GM21723 (cell line): ENCODE data around the gene KLK7.
"Not testable (repeated sequence)": the region's sequence is repeated elsewhere in the genome, so short reads cannot be mapped to it uniquely, and the experiment has no call there.

Source experiments
- ATAC-seq: cut with Tn5 transposase; IDR thresholded peaks from one replicate; pipeline ENCODE4 v1.9.1; 2021; ENCODE audit warnings: mild to moderate bottlenecking, moderate library complexity; ENCODE audit not compliant: unreplicated experiment

Gene KLK7

DNA sequence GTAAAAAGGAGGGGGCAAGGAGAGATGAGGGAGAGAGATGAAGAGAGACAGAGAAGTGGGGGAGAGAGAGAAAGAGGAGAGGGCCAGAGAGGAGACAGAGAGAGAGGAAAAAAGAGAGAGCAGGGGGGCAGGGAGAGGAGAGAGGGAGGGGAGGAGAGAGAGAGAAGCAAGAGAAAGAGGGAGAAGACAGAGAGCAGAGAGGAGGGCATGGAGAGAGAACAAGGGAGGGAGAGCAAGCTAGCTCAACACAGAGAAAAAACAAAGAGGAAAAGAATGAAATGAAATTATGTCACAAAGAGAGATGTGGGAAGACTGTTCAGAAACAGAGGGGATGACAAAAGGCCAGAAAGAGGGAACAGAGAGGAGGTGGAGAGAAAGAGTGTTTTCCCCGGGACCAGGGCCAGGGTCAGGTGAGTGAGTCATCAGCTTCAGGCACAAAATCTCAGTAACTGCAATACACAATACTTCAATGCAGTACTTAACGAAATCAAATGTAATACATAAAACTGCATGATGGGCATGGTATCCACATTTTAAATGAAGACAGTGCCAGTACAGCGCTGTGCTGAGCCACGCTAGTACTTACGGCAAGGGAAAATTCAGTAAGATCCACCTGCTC lies 4.8 kb downstream of the KLK7 start:
- ATAC-seq = no peak

DNA sequence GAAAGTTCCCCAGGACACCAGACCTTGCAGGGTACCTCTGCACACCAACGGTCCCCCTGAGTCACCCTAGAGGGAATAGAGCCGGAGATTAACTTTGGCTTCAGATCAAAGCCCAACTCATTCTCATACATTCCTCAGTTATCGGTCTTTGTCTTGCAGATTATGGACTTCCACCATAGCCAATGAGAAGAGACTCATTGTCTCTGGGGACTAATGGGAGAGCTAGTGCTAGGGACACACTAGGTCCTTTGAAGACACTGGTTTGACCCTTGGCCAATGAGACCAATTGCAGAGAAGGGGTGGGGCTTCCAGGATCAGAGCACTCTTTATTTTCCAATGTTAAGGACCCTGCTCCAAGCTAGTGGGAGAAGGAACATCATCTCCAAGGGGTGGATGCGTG lies 6.1 kb downstream of the KLK7 start:
- no peak for ATAC-seq

DNA sequence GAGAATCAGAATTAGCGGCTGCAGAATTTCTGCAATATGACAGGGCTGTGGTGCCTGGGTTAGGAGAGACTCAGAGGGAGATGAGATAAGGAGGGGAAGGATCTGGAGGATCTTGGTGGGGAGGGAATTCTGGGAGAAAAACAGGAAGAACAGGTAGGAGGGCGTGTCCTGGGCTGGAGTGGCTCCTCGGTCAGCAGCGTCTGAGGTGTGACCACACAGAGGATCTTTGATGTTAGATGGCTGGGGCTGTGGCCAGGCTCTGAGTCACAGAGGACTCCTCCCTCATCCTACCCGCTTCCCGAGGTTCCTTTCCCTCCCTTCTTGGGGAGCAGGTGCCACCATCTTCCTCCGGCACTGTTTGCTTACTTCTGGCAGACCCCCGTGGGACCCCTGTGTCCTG lies 8.0 kb downstream of the KLK7 start:
- no peak for ATAC-seq

DNA sequence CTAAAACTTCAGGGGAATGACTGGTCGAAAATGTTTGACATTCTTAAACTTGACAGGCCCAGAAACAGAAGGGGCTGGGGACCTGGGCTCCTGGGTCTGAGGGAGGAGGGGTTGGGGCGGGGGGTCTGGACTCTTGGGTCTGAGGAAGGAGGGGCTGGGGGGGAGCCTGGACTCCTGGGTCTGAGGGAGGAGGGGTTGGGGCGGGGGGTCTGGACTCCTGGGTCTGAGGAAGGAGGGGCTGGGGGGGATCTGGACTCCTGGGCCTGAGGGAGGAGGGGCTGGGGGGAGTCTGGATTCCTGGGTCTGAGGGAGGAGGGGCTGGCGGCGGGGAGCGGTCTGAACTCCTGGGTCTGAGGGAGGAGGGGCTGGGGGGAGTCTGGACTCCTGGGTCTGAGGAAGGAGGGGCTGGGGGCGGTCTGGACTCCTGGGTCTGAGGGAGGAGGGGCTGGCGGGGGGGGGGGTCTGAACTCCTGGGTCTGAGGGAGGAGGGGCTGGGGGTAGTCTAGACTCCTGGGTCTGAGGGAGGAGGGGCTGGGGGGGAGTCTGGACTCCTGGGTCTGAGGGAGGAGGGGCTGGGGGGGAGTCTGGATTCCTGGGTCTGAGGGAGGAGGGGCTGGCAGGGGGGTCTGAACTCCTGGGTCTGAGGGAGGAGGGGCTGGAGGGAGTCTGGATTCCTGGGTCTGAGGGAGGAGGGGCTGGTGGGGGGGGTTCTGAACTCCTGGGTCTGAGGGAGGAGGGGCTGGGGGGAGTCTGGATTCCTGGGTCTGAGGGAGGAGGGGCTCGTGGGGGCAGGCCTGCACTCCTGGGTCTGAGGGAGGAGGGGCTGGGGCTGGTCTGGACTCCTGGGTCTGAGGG lies 8.8 kb downstream of the KLK7 start:
- ATAC-seq = no peak

DNA sequence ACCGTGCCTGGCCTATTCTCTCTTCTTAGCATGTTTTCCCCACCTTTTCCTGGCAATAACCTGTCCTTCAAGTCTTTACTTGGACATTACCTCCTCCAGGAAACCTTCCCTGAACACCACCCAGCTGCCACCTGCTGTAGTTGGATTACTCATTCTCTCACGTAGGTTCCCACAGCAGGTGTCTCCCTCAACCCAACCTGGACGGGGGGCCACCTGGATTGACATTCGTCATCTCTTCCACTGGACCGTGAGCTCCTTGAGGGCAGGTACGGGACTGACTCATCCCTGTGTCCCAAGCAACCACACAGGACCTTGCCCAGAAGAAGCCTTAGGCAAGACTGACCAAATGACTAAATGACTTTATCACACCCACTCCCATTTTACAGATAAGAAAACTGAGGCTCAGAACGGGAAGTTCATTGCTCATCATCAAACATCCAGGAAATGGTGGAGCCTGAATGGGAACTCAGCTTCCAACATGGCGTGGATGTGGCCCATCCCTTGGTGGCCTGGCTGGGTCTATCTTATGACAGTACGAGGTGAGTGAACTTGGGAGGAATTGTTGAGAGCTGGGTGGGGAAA lies 10.8 kb downstream of the KLK7 start:
- no peak for ATAC-seq

DNA sequence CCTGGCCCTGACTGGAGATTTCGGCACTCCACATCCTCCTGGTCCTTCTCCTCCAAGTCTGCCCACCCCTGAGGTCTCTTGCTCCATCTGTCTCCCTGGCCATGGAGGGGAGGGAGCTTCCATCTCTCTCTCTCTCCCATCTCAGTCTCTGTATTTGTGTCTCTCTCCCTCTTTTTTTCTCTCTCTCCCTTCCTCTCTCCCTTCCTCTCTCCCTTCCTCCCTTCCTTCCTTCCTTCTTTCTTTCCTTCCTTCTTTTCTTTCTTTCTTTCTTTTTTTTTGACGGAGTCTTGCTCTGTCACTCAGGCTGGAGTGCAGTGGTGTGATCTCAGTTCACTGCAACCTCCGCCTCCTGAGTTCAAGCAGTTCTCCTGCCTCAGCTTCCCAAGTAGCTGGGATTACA lies 13.9 kb downstream of the KLK7 start:
- ATAC-seq = not testable (repeated sequence)

DNA sequence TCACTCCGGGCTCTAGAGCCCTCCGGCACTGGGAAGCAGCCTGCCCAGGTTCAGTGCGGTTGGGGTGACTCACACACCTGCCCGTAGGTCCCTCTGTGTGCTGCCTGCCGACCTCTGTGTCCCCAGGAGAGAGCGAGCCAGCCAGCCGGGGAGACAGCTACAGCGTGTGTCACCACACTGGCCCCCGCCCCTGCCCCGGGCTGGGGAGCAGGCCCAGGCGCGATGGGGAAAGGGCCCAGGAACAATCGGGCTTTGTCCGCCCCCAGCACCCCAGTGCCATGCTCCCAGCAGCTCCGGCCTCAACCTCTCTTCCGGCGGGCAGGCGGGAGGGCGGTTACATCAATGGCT lies 14.3 kb downstream of the KLK7 start, which contains the start of gene KLK6:
Gene KLK6 (minus strand): TSS at position 179 of the 348 bp plus-strand sequence. CDS start 1,487 bp downstream, outside the sequence.
- no peak for ATAC-seq

DNA sequence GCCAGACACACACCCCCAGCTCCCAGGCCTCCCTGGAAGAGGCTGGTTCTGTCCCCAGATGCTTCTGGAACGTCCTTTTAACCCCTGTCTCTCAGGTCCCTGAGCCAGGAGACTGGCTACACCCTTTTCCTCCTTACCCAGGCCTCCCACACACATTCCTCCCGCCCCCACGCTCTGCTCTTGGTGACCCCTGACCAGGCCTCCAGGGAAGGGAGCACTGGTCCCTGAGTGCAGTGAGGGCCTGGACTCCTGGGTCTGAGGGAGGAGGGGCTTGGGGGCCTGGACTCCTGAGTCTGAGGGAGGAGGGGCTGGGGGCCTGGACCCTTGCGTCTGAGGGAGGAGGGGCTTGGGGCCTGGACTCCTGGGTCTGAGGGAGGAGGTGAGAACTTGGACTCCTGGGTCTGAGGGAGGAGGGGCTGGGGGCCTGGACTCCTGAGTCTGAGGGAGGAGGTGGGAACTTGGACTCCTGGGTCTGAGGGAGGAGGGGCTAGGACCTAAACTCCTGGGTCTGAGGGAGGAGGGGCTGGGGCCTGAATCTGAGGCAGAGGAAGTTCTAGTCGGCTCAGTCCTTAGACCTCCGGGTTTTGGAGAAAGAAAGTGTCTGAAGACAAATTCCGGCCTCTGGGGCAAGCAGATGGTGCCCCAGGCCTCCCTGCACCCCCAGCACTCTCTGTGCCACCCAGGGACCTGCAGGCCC lies 14.9 kb downstream of the KLK7 start:
- ATAC-seq = no peak

DNA sequence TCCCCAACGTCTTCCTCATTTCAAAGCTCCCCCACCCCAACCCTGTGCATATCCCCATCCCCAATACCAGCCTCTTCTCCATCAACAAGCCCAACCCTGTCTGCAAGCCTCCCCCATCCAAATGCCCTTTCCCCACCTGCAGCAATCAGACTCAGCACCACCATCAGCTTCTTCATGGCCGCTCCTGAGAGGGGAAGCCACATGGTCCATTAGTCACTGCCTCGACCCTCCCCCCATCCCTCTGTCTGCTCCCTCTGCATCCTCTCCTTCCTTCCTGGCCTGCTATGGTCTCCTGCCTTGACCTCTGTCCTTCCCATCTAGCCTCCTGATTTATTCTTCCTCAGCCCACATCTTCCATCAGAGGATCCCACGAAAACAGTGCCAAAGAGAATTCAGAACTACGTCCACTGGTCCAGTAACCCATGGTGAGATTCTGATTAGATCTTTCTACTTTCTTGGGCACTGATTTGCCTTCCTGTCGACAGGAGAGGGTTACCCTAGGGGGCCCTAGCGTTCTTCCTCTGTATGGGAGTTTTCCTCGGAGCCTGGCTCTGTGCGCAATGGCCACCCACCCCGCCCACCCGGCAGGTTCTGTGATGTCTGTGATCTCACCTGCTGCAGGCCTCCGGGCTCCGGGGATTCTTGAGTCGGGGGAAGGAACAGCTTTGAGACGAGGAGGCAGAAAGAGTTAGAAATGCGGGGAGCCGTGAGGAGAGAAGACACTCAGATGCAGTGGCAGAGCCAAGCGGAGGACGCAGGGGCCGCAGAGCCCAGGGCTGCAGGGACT lies 15.6 kb downstream of the KLK7 start:
- no peak for ATAC-seq

DNA sequence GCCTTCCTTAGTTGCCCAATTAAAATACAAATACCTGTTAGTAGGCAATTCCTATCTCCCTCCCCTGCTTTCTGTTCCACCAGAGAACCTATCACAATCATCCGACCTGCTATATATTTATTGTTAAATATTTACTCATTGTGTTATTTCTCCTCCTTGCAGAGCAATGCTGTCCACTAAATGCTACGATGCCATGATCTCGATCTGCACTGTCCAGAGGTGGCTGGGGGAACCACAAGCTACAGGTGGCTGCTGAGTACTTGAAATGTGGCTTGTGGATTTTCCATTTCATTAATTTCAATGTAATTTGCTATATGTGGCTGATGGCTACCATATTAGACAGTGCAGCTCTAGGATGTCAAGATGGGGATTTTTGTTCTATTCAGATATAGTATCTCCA lies 19.5 kb downstream of the KLK7 start:
- no peak for ATAC-seq

DNA sequence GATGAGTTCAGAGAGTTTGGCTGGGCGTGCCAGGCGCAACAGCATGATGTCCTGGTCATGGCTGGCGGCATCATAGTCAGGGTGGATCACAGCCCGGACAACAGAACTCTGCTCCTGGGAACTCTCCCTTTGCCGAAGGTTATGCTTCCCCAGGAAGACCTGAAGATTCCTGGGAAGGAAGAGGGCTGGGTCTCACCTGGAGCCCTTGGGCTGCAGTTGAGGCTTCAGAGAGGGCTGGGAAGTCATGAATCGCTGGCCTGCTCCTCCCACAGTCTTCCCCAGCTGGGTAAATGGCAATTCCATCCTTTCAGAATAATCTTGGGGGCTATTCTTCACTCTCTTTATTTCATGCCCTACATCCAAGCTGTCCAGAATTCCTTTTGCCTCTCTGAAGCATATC lies 20.3 kb downstream of the KLK7 start:
- no peak for ATAC-seq

DNA sequence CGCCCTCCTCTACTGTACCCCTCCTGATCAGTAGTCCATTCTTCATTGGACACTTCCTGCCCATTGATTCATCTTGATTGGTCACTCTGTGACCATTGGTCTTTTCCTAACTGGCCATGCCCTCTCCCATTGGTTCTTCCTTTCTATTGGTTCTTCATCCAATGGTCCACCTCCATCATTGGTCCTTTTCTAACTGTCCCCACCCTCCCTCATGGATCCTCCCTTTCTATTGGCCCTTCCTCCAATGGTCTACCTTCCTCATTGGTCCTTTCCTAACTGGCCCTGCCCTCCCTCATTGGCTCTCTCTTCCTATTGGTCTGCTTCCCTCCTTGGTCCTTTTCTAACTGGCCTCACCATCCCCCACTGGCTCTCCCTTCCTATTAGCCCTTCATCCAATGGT lies 21.5 kb downstream of the KLK7 start:
- no peak for ATAC-seq

DNA sequence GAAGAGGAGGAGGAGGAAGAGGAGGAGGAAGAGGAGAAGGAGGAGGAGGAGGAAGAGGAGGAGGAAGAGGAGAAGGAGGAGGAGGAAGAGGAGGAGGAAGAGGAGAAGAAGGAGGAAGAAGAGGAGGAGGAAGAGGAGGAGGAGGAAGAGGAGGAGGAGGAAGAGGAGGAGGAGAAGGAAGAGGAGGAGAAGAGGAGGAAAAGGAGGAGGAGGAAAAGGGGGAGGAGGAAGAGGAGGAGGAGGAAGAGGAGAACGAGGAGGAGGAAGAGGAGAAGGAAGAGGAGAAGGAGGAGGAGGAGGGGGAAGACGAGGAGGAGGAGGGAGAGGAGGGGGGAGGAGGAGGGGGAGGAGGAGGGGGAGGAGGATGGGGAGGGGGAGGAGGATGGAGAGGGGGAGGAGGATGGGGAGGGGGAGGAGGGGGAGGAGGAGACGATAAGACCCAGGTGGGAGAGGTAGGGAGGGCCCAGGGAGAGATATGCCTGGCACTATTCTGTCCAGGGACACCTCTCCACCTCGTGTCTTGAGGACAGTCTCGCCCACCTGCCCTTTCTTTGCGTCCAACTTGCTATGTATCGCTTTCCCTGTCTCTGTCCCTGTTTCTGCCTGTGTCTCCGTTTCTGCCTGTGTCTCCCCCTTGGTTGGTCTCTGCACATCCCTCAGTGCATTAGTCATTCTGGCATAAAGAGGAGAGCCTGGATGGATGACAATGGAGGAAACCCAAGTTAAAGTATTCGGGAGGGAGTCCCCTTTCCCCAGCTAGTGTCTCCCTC lies 23.8 kb downstream of the KLK7 start:
- ATAC-seq = no peak

DNA sequence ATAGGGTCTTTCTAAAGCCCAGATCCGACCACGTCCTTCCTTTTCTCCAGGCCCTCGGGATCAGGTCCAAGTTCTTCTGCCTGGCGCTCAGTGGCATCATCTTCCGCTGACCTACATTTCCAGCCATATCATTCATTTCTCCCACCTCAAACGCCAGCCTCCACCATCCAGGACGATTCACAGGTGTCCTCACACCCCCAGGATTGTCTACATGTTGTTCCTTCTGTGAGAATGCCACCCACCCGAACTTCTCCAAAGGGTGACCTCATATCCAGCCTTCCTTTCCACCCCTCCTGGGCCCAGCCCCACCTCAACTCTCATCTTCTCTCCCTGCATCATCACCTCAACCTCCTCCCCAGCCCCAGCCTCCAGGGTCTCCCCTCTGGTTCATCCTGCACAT lies 26.1 kb downstream of the KLK7 start:
- ATAC-seq = no peak

DNA sequence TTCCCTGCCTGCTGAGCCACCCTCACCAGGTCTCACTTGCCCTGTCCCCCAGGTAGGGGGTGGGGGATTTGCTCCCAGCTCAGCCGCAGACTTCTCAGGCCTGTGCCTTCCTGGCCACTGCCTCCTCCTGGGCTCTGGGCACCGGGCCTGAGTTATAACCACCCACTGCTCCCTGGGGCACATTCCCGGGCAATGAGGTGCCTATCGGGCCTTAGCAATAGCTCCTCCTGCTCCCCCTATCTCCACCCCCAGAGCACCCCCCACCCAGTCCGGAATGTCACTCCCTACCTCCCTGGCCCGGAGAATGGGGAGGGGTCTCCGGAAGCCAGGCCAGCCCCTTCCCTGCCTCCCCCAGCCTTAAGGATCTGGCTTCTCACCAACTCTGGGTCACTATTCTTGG lies 30.8 kb downstream of the KLK7 start, which contains the start of gene KLK5:
Gene KLK5 (minus strand): TSS at position 129 of the 400 bp plus-strand sequence. CDS start 381 bp downstream, outside the sequence.
- ATAC-seq = no peak

DNA sequence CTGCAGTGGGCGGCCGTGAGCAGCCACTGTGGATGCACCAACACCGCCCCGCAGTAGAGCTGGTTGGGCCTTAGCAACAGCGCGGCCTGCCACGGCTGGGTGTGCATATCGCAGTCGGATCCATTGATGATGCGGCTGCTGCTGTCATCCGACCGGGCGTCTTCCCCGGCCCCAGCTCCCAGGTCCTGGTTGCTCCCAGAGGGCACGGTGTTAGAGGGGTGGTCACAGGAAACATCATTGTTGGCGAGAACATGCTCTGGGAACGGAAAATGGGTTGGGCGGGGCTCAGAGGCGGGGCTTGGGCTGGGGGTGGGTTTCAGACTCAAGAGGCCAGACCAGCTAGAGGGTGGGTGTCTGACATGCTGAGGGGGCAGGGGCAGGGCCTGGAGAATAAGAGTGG lies 33.9 kb downstream of the KLK7 start:
- no peak for ATAC-seq

DNA sequence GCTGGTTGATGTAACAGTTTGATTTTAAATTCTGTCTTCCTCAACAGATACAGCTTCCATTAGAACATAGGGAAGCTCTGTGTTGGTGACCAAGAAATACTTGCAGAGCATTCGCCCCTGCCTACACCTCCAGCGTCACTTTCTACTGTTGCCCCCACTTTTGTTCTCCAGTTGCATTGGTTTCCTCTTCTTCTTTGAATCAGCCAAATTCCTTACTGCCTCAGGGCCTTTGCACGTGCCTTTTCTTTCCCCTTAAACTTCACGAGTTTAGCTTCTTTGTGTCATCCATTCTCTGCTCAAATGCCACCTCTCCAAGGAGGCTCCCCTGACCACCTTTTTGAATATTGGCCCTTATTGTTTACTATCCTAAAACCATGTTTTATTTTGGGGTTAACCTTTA lies 36.6 kb downstream of the KLK7 start:
- ATAC-seq = no peak

DNA sequence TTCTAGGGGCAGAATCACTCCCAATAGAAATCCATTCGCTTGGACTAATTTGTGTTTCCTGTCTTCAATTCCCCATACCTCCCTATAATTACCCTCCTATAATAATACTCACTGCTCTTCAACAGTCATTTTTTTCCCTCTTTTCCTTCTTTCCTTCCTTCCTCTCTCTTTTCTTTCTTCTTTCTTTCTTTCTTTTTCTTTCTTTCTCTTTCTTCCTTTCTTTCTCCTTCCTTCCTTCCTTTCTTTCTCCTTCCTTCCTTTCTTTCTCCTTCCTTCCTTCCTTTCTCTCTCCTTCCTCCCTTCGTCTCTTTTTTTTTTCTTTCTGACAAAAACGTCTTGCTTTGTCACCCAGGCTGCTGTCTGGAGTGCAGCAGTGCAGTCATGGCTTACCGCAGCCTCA lies 38.9 kb downstream of the KLK7 start:
- ATAC-seq = no peak

DNA sequence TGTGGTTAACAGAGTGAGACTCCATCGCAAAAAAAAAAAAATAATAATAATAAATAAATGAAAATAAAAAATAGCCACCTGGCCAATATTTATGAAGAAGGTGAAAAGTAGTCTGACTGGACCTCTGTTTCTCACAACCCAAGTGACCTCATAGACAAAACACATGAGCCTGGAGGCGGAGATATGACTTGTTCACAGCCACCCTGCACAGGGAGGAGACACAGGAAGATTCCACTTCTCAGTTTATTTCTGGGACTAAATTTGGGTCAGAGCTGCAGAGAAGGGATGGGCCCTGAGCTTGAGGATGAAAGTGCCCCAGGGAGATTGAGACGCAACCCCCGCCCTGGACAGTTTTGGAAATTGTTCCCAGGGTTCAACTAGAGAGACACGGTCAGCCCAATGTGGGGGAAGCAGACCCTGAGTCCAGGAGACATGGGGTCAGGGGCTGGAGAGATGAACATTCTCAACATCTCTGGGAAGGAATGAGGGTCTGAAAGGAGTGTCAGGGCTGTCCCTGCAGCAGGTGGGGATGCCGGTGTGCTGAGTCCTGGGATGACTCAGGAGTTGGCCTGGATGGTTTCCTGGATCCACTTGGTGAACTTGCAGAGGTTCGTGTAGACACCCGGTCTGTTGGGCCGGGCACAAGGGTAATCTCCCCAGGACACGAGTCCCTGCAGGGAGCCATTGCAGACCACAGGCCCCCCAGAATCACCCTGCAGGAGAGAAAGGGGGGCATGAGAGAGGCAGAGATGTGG lies 40.5 kb downstream of the KLK7 start:
- ATAC-seq = no peak
